HG03280 (cell line): ENCODE results near the gene SMIM13.

Experiments used
- ATAC-seq: cut with Tn5 transposase; IDR thresholded peaks from one replicate; pipeline ENCODE4 v1.9.1; 2021; ENCODE audit warnings: mild to moderate bottlenecking, moderate library complexity; ENCODE audit not compliant: unreplicated experiment

The SMIM13 gene

GRCh38 chr6:11093626-11094410 is at the start of gene SMIM13:
Gene SMIM13 (plus strand): TSS chr6:11093834. CDS start chr6:11094314, 480 bp downstream.
- ATAC-seq = peak; percentile 91

- peak; percentile 58 for ATAC-seq
These were observed 49.5 kb upstream of the SMIM13 start, which contains the start of gene ELOVL2 for GRCh38 chr6:11043961-11044711. Gene ELOVL2 (minus strand): TSS chr6:11044305. CDS start chr6:11044230, 75 bp downstream.

GRCh38 chr6:11044712-11045167 is 48.9 kb upstream of the SMIM13 start:
- no peak for ATAC-seq

- no peak for ATAC-seq
These were observed 42.9 kb upstream of the SMIM13 start for GRCh38 chr6:11050731-11051130.

GRCh38 chr6:11053307-11053706 is 40.3 kb upstream of the SMIM13 start:
- no peak for ATAC-seq

- ATAC-seq = no peak
These were observed 38.9 kb upstream of the SMIM13 start for GRCh38 chr6:11054722-11055121.

GRCh38 chr6:11055127-11055627 is 38.5 kb upstream of the SMIM13 start:
- ATAC-seq = no peak

GRCh38 chr6:11056871-11057270 is 36.8 kb upstream of the SMIM13 start:
- no peak for ATAC-seq

GRCh38 chr6:11058406-11058805 is 35.2 kb upstream of the SMIM13 start:
- ATAC-seq = no peak

- ATAC-seq = no peak
These were observed 31.6 kb upstream of the SMIM13 start for GRCh38 chr6:11062083-11062482.

- ATAC-seq = no peak
These were observed 30.9 kb upstream of the SMIM13 start for GRCh38 chr6:11062715-11063114.

- no peak for ATAC-seq
These were observed 28.8 kb upstream of the SMIM13 start for GRCh38 chr6:11064836-11065235.

- ATAC-seq = no peak
These were observed 28.0 kb upstream of the SMIM13 start for GRCh38 chr6:11065436-11066202.

- no peak for ATAC-seq
These were observed 26.9 kb upstream of the SMIM13 start for GRCh38 chr6:11066505-11067347.

- no peak for ATAC-seq
These were observed 26.3 kb upstream of the SMIM13 start for GRCh38 chr6:11067348-11067747.

- ATAC-seq = no peak
These were observed 23.9 kb upstream of the SMIM13 start for GRCh38 chr6:11069760-11070159.

GRCh38 chr6:11072101-11072500 is 21.5 kb upstream of the SMIM13 start:
- no peak for ATAC-seq

- no peak for ATAC-seq
These were observed 17.1 kb upstream of the SMIM13 start for GRCh38 chr6:11076540-11076939.

GRCh38 chr6:11078266-11078665 is 15.4 kb upstream of the SMIM13 start:
- no peak for ATAC-seq

GRCh38 chr6:11080296-11080695 is 13.3 kb upstream of the SMIM13 start:
- no peak for ATAC-seq
